HepG2 (cell line): ENCODE results near the gene RPL4. TPM values are rescaled to one million over a fixed set of nuclear protein-coding genes. Genes with fewer than 3 reads are reported as not detected.

ENCODE experiments used
- AGO1 ChIP-seq: fragments of 200-400 bp; formaldehyde crosslinking; IDR thresholded peaks from 2 replicates; pipeline ENCODE4 v1.6.1; 2017; ENCODE audit warnings: mild to moderate bottlenecking, low read depth, low read length, moderate library complexity; ENCODE audit not compliant: poor library complexity, severe bottlenecking
- CHD2 ChIP-seq: IDR thresholded peaks from 2 replicates; pipeline ENCODE4 v1.6.1; 2011; ENCODE audit warnings: low read depth, low read length, improper control_type of control experiment
- DZIP1 ChIP-seq: sonication (generic); formaldehyde crosslinking; IDR thresholded peaks from 2 replicates; pipeline ENCODE4 v1.5.0; 2020; ENCODE audit warnings: mild to moderate bottlenecking, missing genetic modification reagents
- GLI4 ChIP-seq: sonication (generic); formaldehyde crosslinking; IDR thresholded peaks from 2 replicates; pipeline ENCODE4 v1.5.1; 2020; ENCODE audit warnings: missing genetic modification reagents, mild to moderate bottlenecking, moderate library complexity, borderline replicate concordance
- GZF1 ChIP-seq: sonication (generic); formaldehyde crosslinking; IDR thresholded peaks from 2 replicates; pipeline ENCODE4 v1.5.1; 2020; ENCODE audit warnings: mild to moderate bottlenecking, missing genetic modification reagents
- HNRNPK ChIP-seq: fragments of 200-400 bp; formaldehyde crosslinking; IDR thresholded peaks from 2 replicates; pipeline ENCODE4 v1.6.1; 2018; ENCODE audit warnings: low read length, low read depth, moderate library complexity, mild to moderate bottlenecking; ENCODE audit not compliant: poor library complexity, severe bottlenecking
- MEF2D ChIP-seq: sonication (generic); formaldehyde crosslinking; IDR thresholded peaks from 2 replicates; pipeline ENCODE4 v1.5.1; 2020; ENCODE audit warnings: mild to moderate bottlenecking, missing genetic modification reagents
- MLLT10 ChIP-seq: sonication (generic); formaldehyde crosslinking; IDR thresholded peaks from 2 replicates; pipeline ENCODE4 v1.4.0; 2020; ENCODE audit warnings: missing genetic modification reagents
- MLX ChIP-seq: IDR thresholded peaks from 2 replicates; pipeline ENCODE4 v1.6.1; 2016
- PHF8 ChIP-seq: sonication (generic); formaldehyde crosslinking; IDR thresholded peaks from 2 replicates; pipeline ENCODE4 v1.5.0; 2020; ENCODE audit warnings: missing genetic modification reagents
- PRDM10 ChIP-seq: sonication (generic); formaldehyde crosslinking; IDR thresholded peaks from 2 replicates; pipeline ENCODE4 v1.4.0; 2020; ENCODE audit warnings: low read depth, missing genetic modification reagents
- PRPF4 ChIP-seq: fragments of 200-400 bp; formaldehyde crosslinking; IDR thresholded peaks from 2 replicates; pipeline ENCODE4 v1.6.1; 2016; ENCODE audit warnings: low read length, low read depth; ENCODE audit not compliant: poor library complexity, severe bottlenecking
- THAP9 ChIP-seq: sonication (generic); formaldehyde crosslinking; IDR thresholded peaks from 2 replicates; pipeline ENCODE4; 2020; ENCODE audit warnings: missing genetic modification reagents, mild to moderate bottlenecking, borderline replicate concordance
- YY1 ChIP-seq: IDR thresholded peaks from 2 replicates; pipeline ENCODE4 v1.6.1; 2011; ENCODE audit warnings: low read length, low read depth, moderate library complexity, mild to moderate bottlenecking; ENCODE audit not compliant: insufficient read depth, insufficient replicate concordance
- ZNF460 ChIP-seq: sonication (generic); formaldehyde crosslinking; IDR thresholded peaks from 2 replicates; pipeline ENCODE4 v1.5.1; 2020; ENCODE audit warnings: missing genetic modification reagents, mild to moderate bottlenecking, borderline replicate concordance
- ZNF615 ChIP-seq: sonication (generic); formaldehyde crosslinking; IDR thresholded peaks from 2 replicates; pipeline ENCODE4 v1.5.0; 2020; ENCODE audit warnings: mild to moderate bottlenecking, missing genetic modification reagents, borderline replicate concordance
- ZNF644 ChIP-seq: IDR thresholded peaks from 2 replicates; pipeline ENCODE4 v1.6.1; 2016; ENCODE audit warnings: low read depth
- ZSCAN12 ChIP-seq: sonication (generic); formaldehyde crosslinking; IDR thresholded peaks from 2 replicates; pipeline ENCODE4 v1.9.0; 2021; ENCODE audit warnings: mild to moderate bottlenecking, missing genetic modification reagents
- polyA plus RNA-seq, 8 experiments: library from polyadenylated mRNA; depleted of rRNA in 3 of 8; stranded (reverse) in 7 of 8; unstranded in 1 of 8; fragments of >200 nt; fragmentation: Illumina TruSeq in 4 of 8; extraction: Trizol in 4 of 8; gene quantifications; 2 replicates each; pipeline versions ENCODE4 v1.2.1 to v1.2.3, GENCODE V29; 2011 to 2016; ENCODE audit warnings: low read depth in 4 of 8, missing spikeins in 1 of 8, mixed read lengths in 1 of 8; ENCODE audit not compliant: insufficient read depth in 1 of 8
- total RNA-seq, 5 experiments: library from RNA; depleted of rRNA; stranded (reverse); fragments of >200 nt; fragmentation: Illumina TruSeq; extraction: Trizol; gene quantifications; 2 replicates each; pipeline ENCODE4 v1.2.3, GENCODE V29; 2016; ENCODE audit warnings: low read depth in 1 of 5

Gene RPL4
- total and polyA plus RNA-seq, 2 of the 13 experiments (the other 11 are each of a cell fraction or from before 2014, with no cell fraction given), result 3,630 to 3,960 TPM

GRCh38 chr15:66504563-66505429 is at the start of gene RPL4, which contains the start of gene ZWILCH (continued):
- TF ChIP-seq AGO1 (no peak), ZSCAN12 (CRISPR knock-in tag) (no peak), MLX (CRISPR knock-in tag) (no peak; the same call in 1 of the 2 replicates), YY1 (peak; percentile 92), HNRNPK (no peak), ZNF615 (CRISPR knock-in tag) (no peak), GZF1 (CRISPR knock-in tag) (no peak), CHD2 (peak; percentile 94), PRPF4 (no peak), ZNF644 (CRISPR knock-in tag) (no peak), THAP9 (CRISPR knock-in tag) (peak; percentile 63; the same call in 1 of the 2 replicates), PRDM10 (CRISPR knock-in tag) (no peak), MEF2D (no peak), DZIP1 (CRISPR knock-in tag) (no peak), ZNF460 (no peak), GLI4 (CRISPR knock-in tag) (0 out of 2 replicates have a peak, but pooled peaks have one; percentile 74), PHF8 (CRISPR knock-in tag) (peak; percentile 84), MLLT10 (no peak)
